Left ventricle myocardium inferior (tissue), 1 donor: Measurements from ENCODE around the gene SND1. TPM values are rescaled to one million over a fixed set of nuclear protein-coding genes. Genes with fewer than 3 reads are reported as not detected.

Experiments
- DNase-seq: peaks from one replicate; pipeline ENCODE4 v3.0.0-alpha.2; 2020
- H3K27ac ChIP-seq: fragments of 200-600 bp; replicated peaks from 2 replicates; pipeline ENCODE4 v1.8.0; 2021
- H3K27me3 ChIP-seq: fragments of 200-600 bp; 2 replicates; pipeline ENCODE4 v1.8.0; 2021; ENCODE audit warnings: low read depth
- H3K36me3 ChIP-seq: fragments of 200-600 bp; 2 replicates; pipeline ENCODE4 v1.8.0; 2021
- H3K4me1 ChIP-seq: fragments of 200-600 bp; 2 replicates; pipeline ENCODE4 v1.8.0; 2021
- H3K4me3 ChIP-seq: fragments of 200-600 bp; 2 replicates; pipeline ENCODE4 v1.8.0; 2021; ENCODE audit warnings: mild to moderate bottlenecking, moderate library complexity
- H3K9me3 ChIP-seq: fragments of 200-600 bp; replicated peaks from 2 replicates; pipeline ENCODE4 v1.8.0; 2021
- CTCF ChIP-seq: fragments of 200-600 bp; IDR thresholded peaks from 2 replicates; pipeline ENCODE4 v1.8.0; 2021; ENCODE audit warnings: antibody characterized with exemption, mild to moderate bottlenecking, borderline replicate concordance
- intact Hi-C: fragments of 100-400 bp; cut with micrococcal nuclease; formaldehyde crosslinking; loops from one replicate; pipeline ENCODE4 v1.11.0; 2022
- total RNA-seq: library from RNA; stranded (reverse); fragmentation: NEBNext Ultra II Directional; extraction: Animal tissue kit (Norgen Biotek cat#: 25700); gene quantifications from one replicate; pipeline ENCODE4 v1.2.1, GENCODE V29; 2021
- donor health status: DM: no; HTN: yes; CAD: no; lungs with severe emphysema.

Gene SND1
- total RNA-seq, 1 donor from 2014 or later: 71.6 TPM

DNA sequence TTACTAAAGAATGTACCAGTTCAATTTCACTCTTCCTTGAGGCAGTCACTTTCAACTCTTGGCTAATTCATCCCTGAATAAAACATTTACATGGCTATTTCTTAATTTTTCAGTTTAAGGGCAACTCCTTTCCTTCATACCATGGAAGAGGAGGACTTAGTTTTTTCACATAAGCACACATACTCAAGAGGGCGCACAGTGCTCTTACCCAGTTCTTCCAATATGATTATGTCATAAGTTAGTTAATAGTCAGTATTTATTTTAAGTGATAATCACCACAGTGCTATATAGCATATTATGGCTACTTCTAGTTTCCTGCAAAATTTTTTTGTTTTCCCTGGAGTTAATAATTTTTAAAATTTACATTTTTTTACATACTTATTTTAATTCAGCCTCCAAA is 58.6 kb downstream of the SND1 start:
- no peak overlapping the region for H3K4me3 ChIP-seq
- intact Hi-C loops: no loop called here
- peaks cover 53% of the 10 kb centered on the region for H3K36me3 ChIP-seq
- no peaks in the 10 kb centered on the region for H3K4me1 ChIP-seq
- TF ChIP-seq CTCF: no peak
- no peak overlapping the region for H3K27ac ChIP-seq
- DNase-seq: no peak
- no peaks in the 10 kb centered on the region for H3K27me3 ChIP-seq
- peaks cover 13% of the 10 kb centered on the region for H3K9me3 ChIP-seq

GRCh38 chr7:127711872-127712271 is 59.9 kb downstream of the SND1 start:
- Histone ChIP-seq H3K9me3 (peaks cover 13% of the 10 kb centered on the region), H3K27me3 (no peaks in the 10 kb centered on the region), H3K4me1 (no peaks in the 10 kb centered on the region), H3K36me3 (peaks cover 49% of the 10 kb centered on the region), H3K27ac (no peak overlapping the region), H3K4me3 (no peak overlapping the region)
- DNase-seq: no peak
- no peak for TF ChIP-seq CTCF
- intact Hi-C loops: no loop called here

GRCh38 chr7:127713006-127713405 is 61.0 kb downstream of the SND1 start:
- no peaks in the 10 kb centered on the region for H3K4me1 ChIP-seq
- H3K27me3 ChIP-seq: no peaks in the 10 kb centered on the region
- no peak overlapping the region for H3K27ac ChIP-seq
- no peak for TF ChIP-seq CTCF
- intact Hi-C loops: no loop called here
- peaks cover 13% of the 10 kb centered on the region for H3K9me3 ChIP-seq
- no peak for DNase-seq
- H3K4me3 ChIP-seq: no peak overlapping the region
- H3K36me3 ChIP-seq: peaks cover 41% of the 10 kb centered on the region

- peaks cover 46% of the 10 kb centered on the region for H3K36me3 ChIP-seq
- H3K9me3 ChIP-seq: peaks cover 13% of the 10 kb centered on the region
- no peak overlapping the region for H3K4me3 ChIP-seq
- DNase-seq: no peak
- H3K27me3 ChIP-seq: no peaks in the 10 kb centered on the region
- intact Hi-C loops: no loop called here
- no peak for TF ChIP-seq CTCF
- H3K4me1 ChIP-seq: no peaks in the 10 kb centered on the region
- H3K27ac ChIP-seq: no peak overlapping the region
Measured at GRCh38 chr7:127713758-127714157, 61.8 kb downstream of the SND1 start.

- Histone ChIP-seq H3K4me1 (no peaks in the 10 kb centered on the region), H3K27ac (no peak overlapping the region), H3K4me3 (no peak overlapping the region), H3K27me3 (no peaks in the 10 kb centered on the region), H3K9me3 (peaks cover 13% of the 10 kb centered on the region), H3K36me3 (peaks cover 38% of the 10 kb centered on the region)
- DNase-seq: no peak
- no peak for TF ChIP-seq CTCF
- intact Hi-C loops: loop anchor here (5.0 kb wide), 1 partner anchor 422 kb away; no protein-coding TSS in a partner anchor
Measured at GRCh38 chr7:127715272-127715671, 63.3 kb downstream of the SND1 start.
